Lower leg skin (tissue), 3 donors: Measurements from ENCODE around the gene TIMM10B.

ENCODE experiments used
- CTCF ChIP-seq, 3 donors: fragments of 450-650 bp; IDR thresholded peaks; one replicate each; pipeline ENCODE4 v1.5.1; 2016; ENCODE audit warnings: antibody characterized with exemption in 3 of 3, mild to moderate bottlenecking in 3 of 3, moderate library complexity in 2 of 3
- POLR2A ChIP-seq, 2 donors: fragments of 450-650 bp; IDR thresholded peaks; one replicate each; pipeline ENCODE4 v1.6.1; 2016 to 2017; ENCODE audit warnings: antibody characterized with exemption in 2 of 2, mild to moderate bottlenecking in 1 of 2, moderate library complexity in 1 of 2

- TF ChIP-seq CTCF (IDR thresholded peaks at IDR 0.05) = no peak
- no peak for TF ChIP-seq POLR2A (IDR thresholded peaks at IDR 0.05)
These were observed 47.2 kb upstream of the TIMM10B start for GRCh38 chr11:6433998-6434660.
